Measurements from ENCODE around the gene LRP1B. TPM values are rescaled to one million over a fixed set of nuclear protein-coding genes. Genes with fewer than 3 reads are reported as not detected.
"Not testable (repeated sequence)": the region's sequence is repeated elsewhere in the genome, so short reads cannot be mapped to it uniquely, and the experiment has no call there.

The LRP1B gene
- total RNA-seq, 1 experiment from 2014 or later = 0.52 TPM

DNA sequence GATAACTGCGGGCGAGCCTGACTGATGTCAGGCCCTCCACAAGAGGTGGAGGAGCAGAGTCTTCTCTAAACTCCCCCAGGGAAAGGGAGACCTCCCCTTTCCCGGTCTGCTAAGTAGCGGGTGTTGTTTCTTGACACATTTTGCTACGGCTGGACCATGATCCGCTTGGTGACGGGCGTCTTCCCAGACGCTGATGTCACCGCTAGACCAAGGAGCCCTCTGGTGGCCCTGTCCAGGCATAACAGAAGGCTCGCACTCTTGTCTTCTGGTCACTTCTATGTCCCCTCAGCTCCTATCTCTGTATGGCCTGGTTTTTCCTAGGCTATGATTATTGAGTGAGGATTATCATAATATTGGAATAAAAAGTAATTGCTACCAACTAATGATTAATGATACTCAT is 1166.5 kb downstream of the LRP1B start:
- DNase-seq (ENCODE audit: low spot score) = peak; percentile 58
- H3K27me3 Mint-ChIP-seq (ENCODE audit: low read depth); H3K4me1 Mint-ChIP-seq; H3K4me3 Mint-ChIP-seq; ATAC-seq; POLR2A ChIA-PET; CTCF ChIA-PET; H3K27ac Mint-ChIP-seq: not testable (repeated sequence)
- Mint-ChIP-seq H3K36me3 (peaks cover 15% of the 10 kb centered on the region), H3K9me3 (peaks cover 14% of the 10 kb centered on the region)
- TF ChIP-seq, protein P1, sequence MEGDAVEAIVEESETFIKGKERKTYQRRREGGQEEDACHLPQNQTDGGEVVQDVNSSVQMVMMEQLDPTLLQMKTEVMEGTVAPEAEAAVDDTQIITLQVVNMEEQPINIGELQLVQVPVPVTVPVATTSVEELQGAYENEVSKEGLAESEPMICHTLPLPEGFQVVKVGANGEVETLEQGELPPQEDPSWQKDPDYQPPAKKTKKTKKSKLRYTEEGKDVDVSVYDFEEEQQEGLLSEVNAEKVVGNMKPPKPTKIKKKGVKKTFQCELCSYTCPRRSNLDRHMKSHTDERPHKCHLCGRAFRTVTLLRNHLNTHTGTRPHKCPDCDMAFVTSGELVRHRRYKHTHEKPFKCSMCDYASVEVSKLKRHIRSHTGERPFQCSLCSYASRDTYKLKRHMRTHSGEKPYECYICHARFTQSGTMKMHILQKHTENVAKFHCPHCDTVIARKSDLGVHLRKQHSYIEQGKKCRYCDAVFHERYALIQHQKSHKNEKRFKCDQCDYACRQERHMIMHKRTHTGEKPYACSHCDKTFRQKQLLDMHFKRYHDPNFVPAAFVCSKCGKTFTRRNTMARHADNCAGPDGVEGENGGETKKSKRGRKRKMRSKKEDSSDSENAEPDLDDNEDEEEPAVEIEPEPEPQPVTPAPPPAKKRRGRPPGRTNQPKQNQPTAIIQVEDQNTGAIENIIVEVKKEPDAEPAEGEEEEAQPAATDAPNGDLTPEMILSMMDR (IDR thresholded peaks at IDR 0.05) = peak; percentile 50

GRCh38 chr2:140949932-140950331 is 1180.9 kb downstream of the LRP1B start:
- ATAC-seq = no peak
- Mint-ChIP-seq H3K4me1 (peaks cover 13% of the 10 kb centered on the region), H3K27me3 (ENCODE audit: low read depth) (no peaks in the 10 kb centered on the region), H3K4me3 (no peak overlapping the region), H3K9me3 (peaks cover 5% of the 10 kb centered on the region), H3K27ac (no peak overlapping the region), H3K36me3 (no peaks in the 10 kb centered on the region)
- no peak for TF ChIP-seq SMAD4 (CRISPR knock-in tag; IDR thresholded peaks at IDR 0.05)
- no peak for TF ChIP-seq JAZF1 (CRISPR knock-in tag; IDR thresholded peaks at IDR 0.05)
- no peak for TF ChIP-seq ELF4 (CRISPR knock-in tag; IDR thresholded peaks at IDR 0.05; ENCODE audit: low read depth)
- TF ChIP-seq KAT7 (CRISPR knock-in tag; IDR thresholded peaks at IDR 0.05; ENCODE audit: borderline replicate concordance) = no peak
- TF ChIP-seq RORB (CRISPR knock-in tag; IDR thresholded peaks at IDR 0.05) = no peak
- ChIA-PET CTCF (interaction anchor here (0.6 kb wide), 1 partner anchor 8 kb away, joined by 4 read pairs; no protein-coding TSS in a partner anchor), POLR2A (no interaction called here)
- no peak for DNase-seq (ENCODE audit: low spot score)

DNA sequence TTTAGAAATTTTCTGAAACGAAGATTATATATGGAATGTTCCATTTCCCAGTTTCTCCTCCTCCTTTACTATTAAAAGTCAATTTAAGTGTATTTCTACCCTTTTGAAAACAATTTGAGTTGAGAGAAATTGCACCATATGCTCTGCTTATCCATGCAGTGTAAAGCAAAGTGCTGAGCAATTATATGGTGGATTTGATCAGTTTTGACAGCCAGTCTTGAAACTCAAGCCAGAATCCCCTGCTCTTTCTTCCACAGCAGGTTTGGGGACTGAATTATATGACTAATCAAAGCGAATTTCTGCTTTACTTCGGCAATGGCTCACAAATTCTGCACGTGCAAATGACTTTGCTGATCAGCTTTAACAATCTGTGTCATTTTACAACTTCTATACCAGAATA is 1183.6 kb downstream of the LRP1B start:
- no peak overlapping the region for H3K27ac Mint-ChIP-seq

More for the DNA sequence above, 1183.6 kb downstream of the LRP1B start:
- Mint-ChIP-seq H3K4me1 (peaks cover 23% of the 10 kb centered on the region), H3K4me3 (no peak overlapping the region), H3K27me3 (ENCODE audit: low read depth) (no peaks in the 10 kb centered on the region), H3K9me3 (peaks cover 5% of the 10 kb centered on the region), H3K36me3 (no peaks in the 10 kb centered on the region)
- ATAC-seq (no peak), DNase-seq (ENCODE audit: low spot score) (no peak)
- POLR2A ChIA-PET = no interaction called here
- TF ChIP-seq JUN (CRISPR knock-in tag; IDR thresholded peaks at IDR 0.05) (no peak), ZNF423 (CRISPR knock-in tag; IDR thresholded peaks at IDR 0.05) (no peak), ZNF416 (CRISPR knock-in tag; IDR thresholded peaks at IDR 0.05) (no peak), ZNF281 (CRISPR knock-in tag; IDR thresholded peaks at IDR 0.05) (no peak), PREB (CRISPR knock-in tag; IDR thresholded peaks at IDR 0.05; ENCODE audit: borderline replicate concordance) (no peak)
- TF ChIP-seq, protein P2, sequence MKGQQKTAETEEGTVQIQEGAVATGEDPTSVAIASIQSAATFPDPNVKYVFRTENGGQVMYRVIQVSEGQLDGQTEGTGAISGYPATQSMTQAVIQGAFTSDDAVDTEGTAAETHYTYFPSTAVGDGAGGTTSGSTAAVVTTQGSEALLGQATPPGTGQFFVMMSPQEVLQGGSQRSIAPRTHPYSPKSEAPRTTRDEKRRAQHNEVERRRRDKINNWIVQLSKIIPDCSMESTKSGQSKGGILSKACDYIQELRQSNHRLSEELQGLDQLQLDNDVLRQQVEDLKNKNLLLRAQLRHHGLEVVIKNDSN (CRISPR knock-in tag; IDR thresholded peaks at IDR 0.05) = no peak
- TF ChIP-seq, protein P3, sequence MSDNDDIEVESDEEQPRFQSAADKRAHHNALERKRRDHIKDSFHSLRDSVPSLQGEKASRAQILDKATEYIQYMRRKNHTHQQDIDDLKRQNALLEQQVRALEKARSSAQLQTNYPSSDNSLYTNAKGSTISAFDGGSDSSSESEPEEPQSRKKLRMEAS (CRISPR knock-in tag; IDR thresholded peaks at IDR 0.05) = no peak
- CTCF ChIA-PET = no interaction called here

Measured in WTC11 (cell line).